ENCODE data around the gene CFAP210.
"Not testable (repeated sequence)": the region's sequence is repeated elsewhere in the genome, so short reads cannot be mapped to it uniquely, and the experiment has no call there.

CFAP210 gene

DNA sequence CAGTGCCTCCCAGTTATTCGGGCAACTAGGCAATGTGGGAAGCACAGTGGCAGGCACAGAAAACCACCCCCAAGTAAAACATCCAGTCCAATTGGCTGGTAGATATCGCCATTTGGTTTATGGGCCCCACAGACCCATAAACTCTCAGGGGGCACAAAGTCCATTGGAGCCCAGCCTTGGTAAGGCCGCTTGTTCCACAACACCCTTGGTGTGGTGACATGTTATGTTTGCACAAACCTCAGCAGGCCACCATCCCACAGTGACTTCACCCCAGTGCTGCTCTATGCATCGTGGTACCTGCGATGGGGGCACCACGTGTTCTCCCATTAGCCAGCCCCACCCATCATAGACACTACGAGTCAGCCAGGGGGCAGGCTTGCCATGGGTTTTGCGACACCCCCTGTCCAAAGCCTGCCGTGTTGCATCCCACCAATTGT is 18.6 kb upstream of the CFAP210 start:
- no peak for DNase-seq

DNA sequence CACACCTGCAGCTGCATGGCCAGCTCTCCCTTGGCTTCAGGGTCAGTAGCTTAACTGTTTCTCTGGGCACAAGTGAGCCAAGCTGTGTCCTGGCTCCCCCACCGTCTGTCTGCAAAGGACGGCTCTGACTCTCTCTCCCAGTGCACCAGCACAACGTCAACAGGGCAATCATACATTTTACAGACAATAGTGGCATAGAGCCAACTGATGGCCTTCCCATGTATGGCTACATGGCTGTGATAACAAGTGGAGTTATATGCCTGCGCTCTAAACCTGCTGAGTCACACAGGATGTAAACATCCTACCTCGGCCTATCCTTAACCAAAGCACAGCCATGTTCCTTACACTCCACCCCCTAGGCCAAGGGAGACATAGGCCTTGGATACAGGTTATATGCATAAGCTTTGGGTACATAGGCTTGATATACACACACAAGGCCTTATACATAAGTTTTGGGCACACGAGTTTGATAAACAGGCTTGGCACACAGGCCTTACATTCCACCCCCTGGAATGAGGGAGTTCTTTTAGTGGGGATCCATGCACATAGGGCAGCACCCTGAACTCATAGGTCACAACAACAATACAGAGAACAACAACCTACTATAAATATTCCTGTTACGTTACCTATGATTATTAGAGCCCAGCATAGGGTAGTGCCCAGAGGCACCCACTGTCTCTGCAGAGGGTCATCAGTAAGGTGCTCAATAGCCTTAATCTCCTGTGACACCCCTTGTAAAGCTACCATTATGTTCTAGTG is 17.7 kb upstream of the CFAP210 start:
- DNase-seq = peak; percentile 75

DNA sequence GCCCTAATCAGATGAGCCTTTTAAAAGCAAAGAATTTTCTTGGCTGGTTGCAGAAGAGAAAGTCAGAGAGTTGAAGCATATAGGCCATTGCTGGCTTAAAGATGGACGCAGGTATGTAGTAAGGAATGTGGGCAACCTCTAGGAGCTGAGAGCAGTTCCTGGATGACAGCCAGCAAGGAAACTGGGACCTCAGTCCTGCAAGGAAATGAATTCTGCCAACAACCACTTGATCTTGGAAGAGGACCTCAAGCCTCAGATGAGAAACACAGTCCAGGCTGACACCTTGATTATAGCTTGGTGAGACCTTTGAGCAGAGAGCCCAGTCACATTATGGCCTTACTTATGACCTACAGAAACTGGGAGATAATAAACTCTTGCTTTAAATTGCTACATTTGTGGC is 15.8 kb upstream of the CFAP210 start:
- DNase-seq = no peak

DNA sequence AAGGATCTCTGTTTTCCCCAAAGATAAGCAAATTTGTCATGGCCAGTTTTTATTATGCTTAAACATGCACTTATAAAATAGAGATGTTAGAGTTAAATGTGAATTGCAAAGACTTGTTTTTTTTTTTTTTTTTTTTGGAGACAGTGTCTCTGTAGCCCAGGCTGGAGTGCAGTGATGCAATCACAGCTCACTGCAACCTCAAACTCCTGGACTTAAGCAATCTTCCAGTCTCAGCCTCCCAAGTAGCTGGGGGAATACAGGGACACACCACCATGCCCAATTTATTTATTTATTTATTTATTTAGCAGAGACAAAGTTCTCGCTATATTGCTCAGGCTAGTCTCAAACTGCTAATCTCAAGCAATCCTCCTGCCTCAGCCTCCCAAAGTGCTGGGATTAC is 15.1 kb upstream of the CFAP210 start:
- no peak for DNase-seq

DNA sequence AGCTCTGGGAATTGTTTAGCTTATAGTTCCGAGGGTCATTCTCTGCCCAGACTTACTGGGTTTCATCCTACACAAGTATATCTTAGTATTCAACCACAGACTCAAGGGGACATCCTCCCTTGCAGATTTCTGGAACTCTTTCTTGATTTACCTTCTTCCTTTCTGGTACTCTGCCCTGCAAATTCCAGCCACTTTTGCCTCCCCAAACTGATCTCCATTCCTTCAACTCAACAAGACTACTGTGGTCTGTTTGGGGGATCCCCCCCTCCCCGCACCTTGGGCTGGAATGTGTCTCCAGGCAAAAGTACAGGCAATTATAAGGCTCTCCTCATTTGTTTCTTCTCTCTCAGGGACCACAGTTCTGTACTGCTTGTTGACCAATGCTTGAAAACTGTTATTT is 13.4 kb upstream of the CFAP210 start:
- no peak for DNase-seq

DNA sequence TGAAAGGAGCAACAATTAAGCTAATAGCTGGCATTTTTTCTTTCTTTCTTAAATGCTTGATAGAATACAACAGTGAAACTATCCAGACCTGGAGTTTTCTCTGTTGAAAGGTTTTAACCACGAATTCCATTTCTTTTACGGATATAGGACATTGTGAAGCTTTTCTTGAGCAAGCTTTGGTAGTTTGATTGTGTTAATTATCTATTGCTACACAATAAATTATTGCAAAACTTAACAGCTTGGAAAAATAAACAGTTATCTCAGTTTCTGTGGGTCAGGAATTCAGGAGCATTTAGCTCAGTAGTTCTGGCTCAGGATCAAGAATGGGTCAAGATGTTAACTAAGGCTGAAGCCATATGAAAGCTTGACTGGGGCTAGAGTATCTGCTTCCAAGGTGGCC is 11.7 kb upstream of the CFAP210 start:
- no peak for DNase-seq

DNA sequence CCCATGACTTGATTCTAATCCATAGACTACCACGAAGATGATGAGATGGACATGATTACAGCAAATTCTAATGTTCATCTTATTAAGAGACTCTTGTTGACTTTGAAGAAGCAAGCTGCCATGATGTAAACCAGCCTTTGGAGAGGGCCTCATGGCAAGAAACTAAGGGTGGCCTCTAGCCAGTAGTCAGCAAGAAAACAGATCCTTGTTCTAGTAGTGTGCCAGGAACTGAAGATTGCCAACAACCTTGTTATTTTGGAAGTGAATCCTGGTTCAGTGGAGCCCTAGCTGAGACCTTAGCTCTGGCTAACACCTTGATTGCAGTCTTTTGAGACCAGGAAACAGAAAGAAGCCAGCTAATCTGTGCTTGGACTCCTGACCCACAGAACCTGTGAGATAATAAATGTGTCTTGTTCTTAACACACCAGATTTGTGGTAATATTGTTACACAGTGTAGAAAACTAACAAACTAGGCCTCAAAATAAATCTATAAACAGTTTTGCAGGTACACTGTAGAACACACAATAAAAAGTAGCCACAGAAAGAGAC is 10.0 kb upstream of the CFAP210 start:
- DNase-seq = no peak

DNA sequence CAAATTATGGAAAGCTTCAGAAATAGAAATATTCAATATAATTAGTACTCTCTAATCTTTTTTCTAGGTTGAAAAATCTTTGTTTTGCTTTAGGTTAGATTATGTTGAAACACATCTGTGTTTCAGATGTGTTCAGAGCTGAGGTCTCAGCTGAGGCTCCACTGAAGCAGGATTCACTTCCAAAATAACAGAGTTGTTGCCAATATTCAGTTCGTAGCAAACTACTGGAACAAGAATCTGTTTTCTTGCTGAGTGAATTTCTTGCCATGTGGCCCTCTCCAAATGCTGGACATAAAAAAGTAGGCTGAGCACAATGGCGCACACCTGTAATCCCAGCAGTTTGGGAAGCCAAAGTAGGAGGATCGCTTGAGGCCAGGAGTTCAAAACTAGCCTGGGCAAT is 8.8 kb upstream of the CFAP210 start:
- no peak for DNase-seq

DNA sequence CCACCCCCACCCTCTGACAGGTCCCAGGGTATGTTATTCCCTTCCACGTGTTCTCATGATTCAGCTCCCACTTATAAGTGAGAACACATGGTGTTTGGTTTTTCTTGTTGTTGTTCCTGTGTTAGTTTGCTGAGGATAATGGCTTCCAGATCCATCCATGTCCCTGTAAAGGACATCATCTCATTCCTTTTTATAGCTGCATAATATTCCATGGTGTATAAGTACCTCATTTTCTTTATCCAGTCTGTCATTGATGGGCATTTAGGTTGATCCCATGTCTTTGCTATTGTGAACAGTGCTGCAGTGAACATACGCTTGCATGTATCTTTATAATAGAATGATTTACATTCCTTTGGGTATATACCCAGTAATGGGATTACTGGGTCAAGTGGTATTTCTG is 5.0 kb upstream of the CFAP210 start:
- DNase-seq = not testable (repeated sequence)

DNA sequence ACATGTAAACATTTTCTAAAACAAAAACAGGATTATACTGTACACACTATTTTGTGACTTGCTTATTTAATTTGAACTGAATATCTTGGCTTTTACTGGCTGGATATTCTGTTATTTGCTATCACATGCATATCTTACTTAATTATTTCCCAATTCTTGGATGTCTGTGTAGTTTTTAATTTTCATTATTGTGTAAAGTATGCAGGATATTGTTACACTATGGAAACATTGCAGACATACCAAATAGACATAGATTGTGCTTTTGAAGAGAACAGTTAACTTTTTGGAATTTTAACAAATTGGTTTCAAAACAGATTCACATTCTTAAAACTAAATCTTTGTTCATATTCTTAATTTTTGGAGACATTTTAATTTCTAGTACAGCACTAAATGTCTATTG is 2.2 kb upstream of the CFAP210 start:
- DNase-seq = no peak

DNA sequence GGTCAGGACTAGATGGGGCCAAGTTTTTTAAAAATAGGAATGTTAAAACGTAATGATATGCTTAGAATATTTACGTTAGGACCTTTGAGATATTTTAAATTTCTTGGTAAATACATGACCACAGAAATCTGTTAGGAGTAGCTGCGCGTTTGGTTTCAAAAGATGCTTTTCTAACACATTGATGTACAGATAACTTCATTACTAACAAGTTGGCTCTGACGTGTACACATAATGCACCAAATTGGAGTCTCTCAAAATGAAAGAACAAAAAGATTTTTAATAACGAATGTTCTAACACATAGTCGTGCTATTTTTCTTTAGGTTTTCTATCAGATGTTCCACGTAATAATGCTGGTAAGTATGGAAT is 672 bp upstream of the CFAP210 start:
- no peak for DNase-seq

DNA sequence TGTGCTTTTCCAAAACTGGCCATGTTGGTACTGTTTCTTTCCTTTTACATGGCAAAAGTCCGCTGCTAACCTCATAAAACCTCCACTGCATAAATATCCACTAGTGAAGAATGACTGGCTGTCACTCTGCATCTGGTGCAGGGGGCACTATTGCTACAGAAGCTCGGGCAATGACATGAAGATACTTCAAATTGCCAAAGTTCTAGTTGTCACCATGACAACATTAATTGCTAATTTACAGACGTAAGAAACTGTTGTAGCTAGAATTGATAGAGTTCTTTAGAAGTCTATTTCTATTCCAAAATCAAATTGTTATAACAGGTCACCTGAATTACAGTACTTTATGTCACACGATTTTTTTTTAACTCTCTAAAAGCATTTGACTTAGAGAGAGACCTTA is 845 bp downstream of the CFAP210 start:
- peak; percentile 14 for DNase-seq

DNA sequence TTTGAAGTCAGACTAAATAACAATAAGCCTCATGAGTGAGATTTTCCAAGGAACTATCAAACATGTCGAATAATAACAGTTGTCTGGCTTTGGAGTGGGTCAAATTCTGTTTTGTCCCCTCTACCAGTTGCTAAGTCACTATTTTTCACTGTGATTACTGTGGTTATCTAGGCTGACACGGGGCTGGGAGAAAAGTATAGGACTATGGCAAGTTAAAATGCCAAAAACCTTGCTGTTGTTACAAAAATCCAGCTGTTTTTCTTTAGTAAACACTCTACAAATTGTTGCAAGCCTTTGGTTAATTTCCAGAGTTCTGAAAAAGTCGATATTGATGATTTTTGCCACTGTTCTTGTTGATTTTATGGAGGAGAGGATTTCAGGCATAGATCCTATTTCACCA is 1.5 kb downstream of the CFAP210 start:
- no peak for DNase-seq

DNA sequence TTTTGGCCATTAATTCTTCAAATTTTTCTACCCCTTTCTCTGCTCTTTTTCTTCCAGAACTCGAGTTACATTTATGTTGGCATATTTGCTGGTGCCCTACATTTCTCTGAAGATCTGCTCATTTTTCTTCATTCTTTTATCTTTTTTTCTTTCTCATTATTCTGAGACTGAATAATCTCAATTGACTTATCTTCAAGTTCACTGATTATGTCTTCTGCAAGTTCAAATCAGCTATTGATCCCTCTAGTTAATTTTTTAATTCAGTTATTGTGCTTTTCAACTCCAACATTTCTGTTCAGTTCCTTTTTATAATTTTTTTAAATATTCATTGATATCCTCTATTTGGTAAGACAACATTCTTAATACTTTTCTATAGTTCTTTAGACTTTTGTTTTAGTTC is 3.2 kb downstream of the CFAP210 start:
- no peak for DNase-seq

DNA sequence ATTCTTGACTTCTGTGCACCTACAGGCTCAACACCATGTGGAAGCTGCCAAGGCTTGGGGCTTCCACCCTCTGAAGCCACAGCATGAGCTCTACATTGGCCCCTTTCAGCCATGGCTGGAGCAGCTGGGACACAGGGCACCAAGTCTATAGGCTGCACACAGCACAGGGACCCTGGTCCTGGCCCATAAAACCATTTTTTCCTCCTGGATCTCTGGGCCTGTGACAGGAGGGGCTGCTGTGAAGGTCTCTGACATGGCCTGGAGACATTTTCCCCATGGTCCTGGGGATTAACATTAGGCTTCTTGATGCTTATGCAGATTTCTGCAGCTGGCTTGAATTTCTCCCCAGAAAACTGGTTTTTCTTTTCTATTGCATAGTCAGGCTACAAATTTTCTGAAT is 6.3 kb downstream of the CFAP210 start:
- not testable (repeated sequence) for DNase-seq

DNA sequence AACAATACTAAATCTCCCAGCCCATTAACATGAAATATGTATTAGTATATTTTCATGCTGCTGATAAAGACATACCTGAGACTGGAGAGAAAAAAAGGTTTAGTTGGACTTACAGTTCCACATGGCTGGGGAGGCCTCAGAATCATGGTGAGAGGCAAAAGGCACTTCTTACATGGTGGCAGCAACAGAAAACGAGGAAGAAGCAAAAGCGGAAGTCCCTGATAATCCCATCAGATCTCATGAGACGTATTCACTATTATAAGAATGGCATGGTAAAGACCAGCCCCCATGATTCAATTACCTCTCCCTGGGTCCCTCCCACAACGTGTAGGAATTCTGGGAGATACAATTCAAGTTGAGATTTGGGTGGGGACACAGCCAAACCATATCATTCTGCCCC is 7.4 kb downstream of the CFAP210 start:
- DNase-seq = not testable (repeated sequence)

DNA sequence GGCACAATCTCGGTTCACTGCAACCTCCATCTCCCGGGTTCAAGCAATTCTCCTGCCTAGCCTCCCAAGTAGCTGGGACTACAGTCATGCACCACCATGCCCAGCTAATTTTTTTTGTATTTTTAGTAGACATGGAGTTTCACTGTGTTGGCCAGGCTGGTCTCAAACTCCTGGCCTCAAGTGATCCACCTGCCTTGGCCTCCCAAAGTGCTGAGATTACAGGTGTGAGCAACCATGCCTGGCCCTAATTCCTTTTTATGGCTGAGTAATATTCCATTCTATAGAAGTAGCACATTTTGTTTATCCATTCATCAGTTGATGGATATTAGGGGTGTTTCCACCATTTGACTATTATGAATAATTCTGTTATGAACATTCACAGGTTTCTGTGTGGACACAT is 9.5 kb downstream of the CFAP210 start:
- DNase-seq = not testable (repeated sequence)

DNA sequence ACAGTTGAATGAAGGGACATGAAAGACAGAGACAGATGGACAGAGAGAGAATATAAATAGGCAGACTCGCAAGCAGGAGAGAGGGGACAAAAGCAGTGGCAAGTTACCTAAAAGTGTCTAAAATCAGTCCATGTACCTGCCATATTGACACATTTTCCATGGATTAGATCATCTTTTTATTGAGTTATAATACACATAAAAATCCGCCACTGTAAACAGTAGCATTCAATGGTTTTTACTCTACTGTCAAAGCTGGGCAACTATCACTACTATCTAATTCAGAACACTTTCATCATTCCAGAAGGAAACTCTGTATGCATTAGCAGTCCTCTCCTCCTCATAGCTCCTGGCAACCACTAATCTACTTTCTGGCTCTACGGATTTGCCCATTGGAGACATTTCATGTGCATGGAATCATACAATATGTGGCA is 10.1 kb downstream of the CFAP210 start:
- no peak for DNase-seq

DNA sequence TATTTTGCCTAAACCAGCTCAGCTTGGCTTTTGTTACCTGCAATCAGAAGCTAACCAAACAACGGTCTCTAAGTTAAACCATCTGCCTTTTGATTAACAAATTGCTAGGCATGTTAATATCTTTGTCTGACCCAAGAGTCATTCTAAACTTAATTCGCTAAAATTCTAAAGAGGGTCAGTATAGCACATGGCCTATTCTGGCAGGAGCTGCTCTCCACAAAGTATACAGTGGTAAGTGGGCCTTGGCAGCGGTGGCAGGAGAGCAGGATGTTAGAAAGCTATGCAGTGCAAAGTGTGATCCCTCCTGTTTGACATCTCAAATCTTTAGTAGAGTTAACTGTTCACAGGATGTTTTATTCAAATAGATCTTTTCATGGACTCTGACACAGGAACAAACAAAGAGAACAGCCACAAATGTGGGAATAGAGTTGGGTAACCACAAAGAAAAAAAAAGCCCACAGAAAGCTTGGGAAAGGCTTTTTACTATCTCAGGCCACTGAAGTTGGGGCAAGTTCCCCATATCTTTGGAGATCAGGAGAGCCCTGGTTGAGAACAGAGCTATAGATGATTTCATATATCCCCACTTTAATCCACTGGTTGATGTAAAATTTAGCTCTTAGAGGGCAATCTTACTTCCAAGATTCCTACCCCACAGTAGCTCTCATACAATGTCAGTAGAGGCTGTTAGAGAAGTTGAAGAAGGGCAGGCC is 10.6 kb downstream of the CFAP210 start:
- DNase-seq = no peak

DNA sequence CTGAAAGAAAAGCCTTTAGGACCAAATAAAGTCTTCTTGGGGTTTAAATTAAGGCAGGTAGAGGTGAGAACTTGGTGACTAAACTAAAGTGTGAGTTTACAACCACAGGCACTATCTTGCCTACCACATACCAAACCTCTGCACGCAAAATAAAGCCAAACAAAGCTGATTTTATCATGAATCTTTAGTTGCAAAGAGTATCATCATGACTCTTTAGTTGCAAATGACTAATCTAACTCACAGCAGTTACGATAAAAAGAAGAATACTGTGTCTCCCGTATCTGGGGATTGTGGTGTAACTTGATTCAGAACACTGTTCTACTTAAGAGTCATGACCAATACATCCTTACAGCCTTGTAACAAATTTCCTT is 11.2 kb downstream of the CFAP210 start:
- DNase-seq = no peak

DNA sequence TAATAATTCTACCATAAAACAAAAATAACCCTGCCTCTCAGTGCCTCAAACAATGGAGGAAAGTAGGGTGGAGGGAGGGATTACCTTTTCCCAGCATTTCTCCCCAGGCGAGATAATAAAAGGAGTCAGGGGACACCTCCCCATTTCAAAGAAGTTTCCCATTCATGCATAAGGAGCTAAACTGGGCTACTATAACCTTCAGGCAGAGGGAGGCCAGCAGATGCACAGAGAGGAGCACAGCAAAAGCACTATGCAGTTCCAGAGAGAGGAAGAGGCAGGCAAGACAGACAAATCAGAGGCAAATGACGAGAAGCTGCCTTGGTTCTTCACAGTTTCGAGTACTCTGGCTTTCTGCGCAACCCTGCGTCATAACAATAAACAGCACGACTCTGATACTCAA is 17.4 kb downstream of the CFAP210 start:
- DNase-seq = no peak

DNA sequence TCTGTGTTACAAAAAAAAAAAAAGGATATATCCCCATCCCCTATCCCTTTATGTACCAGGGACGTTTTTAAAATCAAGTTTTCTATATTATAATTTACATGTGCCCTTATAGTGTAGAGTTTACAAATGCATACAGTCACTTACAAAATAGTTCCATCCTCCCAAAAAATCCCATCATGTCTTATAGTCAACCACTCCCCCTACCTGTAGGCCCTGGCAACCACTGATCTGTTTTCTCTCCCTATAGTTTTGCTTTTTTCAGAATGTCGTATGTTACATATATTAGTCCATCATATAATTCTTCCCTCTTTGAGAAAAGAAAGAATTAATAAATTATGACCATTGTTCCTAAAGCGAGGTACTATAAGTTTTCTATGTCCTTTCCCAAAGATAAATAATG is 17.8 kb downstream of the CFAP210 start:
- no peak for DNase-seq

DNA sequence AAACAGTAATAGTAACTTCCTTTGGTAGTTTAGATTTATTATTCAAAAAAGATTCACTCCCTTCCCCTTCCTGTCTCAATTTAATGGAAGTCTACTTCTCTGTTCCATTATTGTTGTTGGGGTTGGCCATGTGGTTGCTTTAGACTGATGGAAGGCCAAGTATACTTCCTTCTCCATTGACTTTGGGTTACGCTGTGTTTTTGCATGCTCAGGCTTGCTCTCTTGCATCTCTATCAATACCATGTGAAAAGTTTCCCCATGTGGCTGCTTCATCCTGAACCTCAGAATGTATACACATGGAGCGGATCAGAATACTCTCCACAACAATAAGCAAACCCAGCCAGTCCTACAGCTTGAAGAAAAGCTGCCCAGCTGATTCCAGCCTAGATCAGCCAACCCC is 20.3 kb downstream of the CFAP210 start:
- DNase-seq = no peak

DNA sequence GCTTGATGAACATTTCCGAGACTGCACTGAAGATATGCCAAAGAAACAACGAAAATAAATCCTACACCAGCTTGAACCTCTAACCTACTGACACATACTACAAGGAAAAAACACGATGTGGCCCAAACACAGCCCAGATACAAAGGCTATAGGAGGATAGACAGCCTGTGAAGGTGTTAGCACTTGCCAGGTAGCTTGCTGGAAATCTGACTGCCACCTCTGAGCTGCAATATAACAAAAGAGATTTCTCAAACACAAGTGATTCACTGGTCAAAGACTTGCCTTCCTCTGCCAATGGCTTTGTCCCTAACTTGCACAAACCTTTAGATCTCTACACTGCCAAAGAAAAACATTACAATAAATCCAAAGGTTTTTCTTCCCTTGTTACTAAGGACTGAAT is 21.1 kb downstream of the CFAP210 start:
- no peak for DNase-seq

DNA sequence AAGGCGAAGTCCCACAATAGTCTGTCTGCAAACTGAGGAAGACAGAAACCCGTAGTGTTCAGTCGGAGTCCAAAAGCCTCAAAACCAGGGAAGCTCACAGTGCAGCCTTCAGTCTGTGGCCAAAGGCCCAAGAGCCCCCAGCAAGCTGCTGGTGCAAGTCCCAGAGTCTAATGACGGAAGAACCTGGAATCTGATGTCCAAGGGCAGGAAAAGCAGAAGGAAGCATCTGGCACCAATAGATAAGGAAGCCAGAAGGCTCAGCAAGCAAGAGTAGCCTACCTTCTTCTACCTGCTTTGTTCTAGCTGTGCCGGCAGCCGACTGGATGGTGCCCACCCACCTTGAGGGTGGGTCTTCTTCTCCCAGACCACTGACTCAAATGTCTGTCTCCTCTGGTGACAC is 21.8 kb downstream of the CFAP210 start:
- no peak for DNase-seq
